Esophagus squamous epithelium (tissue), 5 donors: Measurements from ENCODE around the gene SUMO3. TPM values are rescaled to one million over a fixed set of nuclear protein-coding genes. Genes with fewer than 3 reads are reported as not detected.

ENCODE experiments used
- DNase-seq: peaks from one replicate; lab custom pipeline; 2025; lab: John Stamatoyannopoulos, UW
- H3K27ac ChIP-seq, 4 donors: fragments of 200-600 bp; sonication (generic); one replicate each; pipeline ENCODE4 v1.5.1; 2016 to 2019; ENCODE audit warnings: mild to moderate bottlenecking in 1 of 4
- H3K27me3 ChIP-seq, 4 donors: fragments of 200-600 bp; sonication (generic); 1 replicate in 3 of 4; 2 replicates in 1 of 4; pipeline versions ENCODE4 v1.5.1 to v1.6.0; 2017 to 2021; ENCODE audit warnings: antibody characterized with exemption in 1 of 4
- H3K36me3 ChIP-seq, 3 donors: fragments of 200-600 bp; sonication (generic); one replicate each; pipeline ENCODE4 v1.5.1; 2016 to 2019
- H3K4me1 ChIP-seq, 3 donors: fragments of 200-600 bp; sonication (generic); one replicate each; pipeline ENCODE4 v1.5.1; 2017 to 2019
- H3K4me3 ChIP-seq, 4 donors: fragments of 200-600 bp; sonication (generic); 1 replicate in 3 of 4; 2 replicates in 1 of 4; pipeline ENCODE4 v1.5.1; 2016 to 2019; ENCODE audit warnings: mild to moderate bottlenecking in 2 of 4, moderate library complexity in 1 of 4
- H3K9me3 ChIP-seq, 3 donors: fragments of 200-600 bp; sonication (generic); one replicate each; pipeline ENCODE4 v1.5.1; 2016 to 2019
- POLR2A ChIP-seq, 4 donors: fragments of 450-650 bp; IDR thresholded peaks; one replicate each; pipeline ENCODE4 v1.6.1; 2017; ENCODE audit warnings: antibody characterized with exemption in 4 of 4, mild to moderate bottlenecking in 4 of 4, moderate library complexity in 3 of 4
- WGBS, 2 donors: methylation state at CpG; one replicate each; pipeline ENCODE4 v1.1.5; 2018; 5-methylcytosine and 5-hydroxymethylcytosine counted together
- intact Hi-C: fragments of 100-400 bp; cut with DNase I; formaldehyde crosslinking; loops from one replicate; pipeline ENCODE4 v1.15.0; 2022
- total RNA-seq, 4 donors: library from RNA; depleted of rRNA; stranded (reverse); fragments of >200 nt; gene quantifications; one replicate each; pipeline ENCODE4 v1.1.0, GENCODE V29; 2016
- TF ChIP-seq, protein P1 (sequence below), 6 experiments: fragments of 450-650 bp in 4 of 6; fragments of 200-600 bp in 2 of 6; sonication (generic) in 2 of 6; IDR thresholded peaks; one replicate each; pipeline ENCODE4 v1.5.1; 2016 to 2019; ENCODE audit warnings: antibody characterized with exemption in 6 of 6, mild to moderate bottlenecking in 4 of 6, moderate library complexity in 4 of 6
- donor health status: DM: yes; HTN: yes; CAD: no.

SUMO3 gene
- total RNA-seq, 4 donors from 2014 or later = 22.9 to 55.0 (median 46.5) TPM

DNA sequence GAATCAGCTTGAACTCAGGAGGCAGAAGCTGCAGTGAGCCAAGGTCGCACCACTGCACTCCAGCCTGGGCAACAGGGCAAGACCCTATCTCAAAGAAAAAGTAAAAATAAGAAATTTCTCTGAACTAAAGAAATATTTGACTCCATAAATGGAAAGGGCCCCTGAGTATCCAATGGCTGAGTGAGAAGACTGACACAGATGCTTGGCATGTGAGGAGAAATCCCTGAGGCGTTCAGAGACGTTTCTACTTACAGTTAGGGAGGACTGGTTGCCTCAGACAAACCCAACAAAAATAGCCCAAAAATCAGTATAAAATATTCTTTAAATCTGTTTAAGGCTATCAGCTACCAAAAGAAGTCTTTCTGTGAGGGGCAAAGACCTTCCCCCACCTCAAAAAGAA is 3.0 kb upstream of the SUMO3 start:
- H3K36me3 ChIP-seq = no peaks in the 10 kb centered on the region
- no peak for DNase-seq
- intact Hi-C loops = no loop called here
- H3K27me3 ChIP-seq = no peaks in the 10 kb centered on the region
- 65 to 79% methylated on average over 3 of the region's 3 CpGs for WGBS, 2 donors
- H3K27ac ChIP-seq = no peak overlapping the region
- no peak overlapping the region for H3K4me3 ChIP-seq
- peaks cover 10 to 26% (median 20%) of the 10 kb centered on the region in 3 donors for H3K4me1 ChIP-seq
- peaks cover 0 to 39% (median 0%) of the 10 kb centered on the region in 3 donors for H3K9me3 ChIP-seq
- TF ChIP-seq, protein P1, sequence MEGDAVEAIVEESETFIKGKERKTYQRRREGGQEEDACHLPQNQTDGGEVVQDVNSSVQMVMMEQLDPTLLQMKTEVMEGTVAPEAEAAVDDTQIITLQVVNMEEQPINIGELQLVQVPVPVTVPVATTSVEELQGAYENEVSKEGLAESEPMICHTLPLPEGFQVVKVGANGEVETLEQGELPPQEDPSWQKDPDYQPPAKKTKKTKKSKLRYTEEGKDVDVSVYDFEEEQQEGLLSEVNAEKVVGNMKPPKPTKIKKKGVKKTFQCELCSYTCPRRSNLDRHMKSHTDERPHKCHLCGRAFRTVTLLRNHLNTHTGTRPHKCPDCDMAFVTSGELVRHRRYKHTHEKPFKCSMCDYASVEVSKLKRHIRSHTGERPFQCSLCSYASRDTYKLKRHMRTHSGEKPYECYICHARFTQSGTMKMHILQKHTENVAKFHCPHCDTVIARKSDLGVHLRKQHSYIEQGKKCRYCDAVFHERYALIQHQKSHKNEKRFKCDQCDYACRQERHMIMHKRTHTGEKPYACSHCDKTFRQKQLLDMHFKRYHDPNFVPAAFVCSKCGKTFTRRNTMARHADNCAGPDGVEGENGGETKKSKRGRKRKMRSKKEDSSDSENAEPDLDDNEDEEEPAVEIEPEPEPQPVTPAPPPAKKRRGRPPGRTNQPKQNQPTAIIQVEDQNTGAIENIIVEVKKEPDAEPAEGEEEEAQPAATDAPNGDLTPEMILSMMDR (IDR thresholded peaks at IDR 0.05) = no peak
- no peak for TF ChIP-seq POLR2A (IDR thresholded peaks at IDR 0.05)

DNA sequence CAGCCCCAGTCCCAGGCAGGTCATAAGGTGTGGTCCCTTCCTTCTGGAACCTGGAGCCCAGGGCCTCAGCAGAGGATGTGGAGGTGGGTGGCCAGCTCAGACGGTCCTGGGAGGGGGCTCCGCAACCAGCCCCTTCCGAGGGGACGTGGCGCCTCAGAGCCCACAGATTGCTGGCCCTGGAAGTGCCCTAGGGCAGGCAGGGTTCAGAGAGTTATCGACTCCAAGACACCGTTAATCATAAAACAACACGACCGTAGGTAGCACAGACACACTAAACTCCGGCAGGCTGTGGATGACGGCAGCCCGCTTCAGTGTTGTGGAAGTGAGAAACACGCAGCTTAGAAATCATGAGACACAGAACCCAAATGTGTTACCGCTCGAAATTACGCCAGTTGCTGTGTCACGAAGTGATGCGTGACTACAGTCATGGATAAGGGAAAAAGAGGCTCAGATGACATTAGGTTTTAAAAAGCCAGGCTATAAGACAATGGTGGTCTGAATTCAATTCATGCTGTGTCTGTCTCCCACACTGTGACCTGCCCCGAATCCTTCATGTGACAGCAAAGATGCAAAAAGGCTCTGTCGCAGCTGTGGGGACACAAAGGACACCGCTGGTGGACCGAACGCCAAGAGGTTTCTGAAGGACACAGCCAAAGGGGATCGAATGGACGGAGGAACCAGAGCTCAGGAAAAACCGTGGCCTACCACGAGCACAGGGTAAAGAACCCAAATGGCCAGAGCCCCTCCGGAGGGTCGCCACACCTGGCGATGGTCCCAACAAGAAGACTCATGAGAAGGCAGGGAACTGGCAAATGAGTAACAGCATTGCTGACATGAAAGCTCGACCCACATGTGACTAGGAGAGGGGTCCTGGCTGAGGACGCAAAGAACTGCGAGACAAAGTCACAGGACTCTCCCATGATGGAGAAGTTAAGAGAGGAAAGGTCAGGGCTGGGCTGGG is 1.7 kb upstream of the SUMO3 start:
- peaks cover 10 to 39% (median 20%) of the 10 kb centered on the region in 3 donors for H3K4me1 ChIP-seq
- no peaks in the 10 kb centered on the region for H3K36me3 ChIP-seq
- intact Hi-C loops = no loop called here
- H3K27ac ChIP-seq = no peak overlapping the region
- DNase-seq = no peak
- TF ChIP-seq, protein P1 (IDR thresholded peaks at IDR 0.05) = no peak
- no peak for TF ChIP-seq POLR2A (IDR thresholded peaks at IDR 0.05)
- H3K9me3 ChIP-seq = peaks cover 0 to 39% (median 0%) of the 10 kb centered on the region in 3 donors
- 93% methylated on average over 16 to 26 of the region's 33 CpGs for WGBS, 2 donors
- no peaks in the 10 kb centered on the region for H3K27me3 ChIP-seq
- H3K4me3 ChIP-seq = no peak overlapping the region

DNA sequence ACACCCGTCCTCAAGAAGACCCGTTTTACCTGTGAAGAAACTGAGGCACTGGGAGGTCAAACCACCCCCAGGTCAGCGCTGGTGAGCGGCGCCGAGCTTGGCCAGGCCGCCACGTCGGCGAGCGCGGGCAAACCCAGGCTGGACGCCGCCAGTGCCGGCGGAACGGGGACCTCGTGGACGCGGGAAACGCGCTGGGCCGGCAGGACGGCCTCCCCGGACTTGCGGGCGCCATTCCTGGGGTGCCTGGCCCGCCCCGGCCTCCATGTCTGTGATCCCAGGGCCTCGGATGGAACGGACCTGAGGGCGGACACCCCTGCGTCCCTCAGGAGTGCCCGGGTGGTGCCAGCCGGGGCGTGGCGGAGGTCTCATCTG is 764 bp upstream of the SUMO3 start:
- Histone ChIP-seq H3K27ac (peak overlapping the region; percentile 85 to 96 (median 92)), H3K27me3 (no peaks in the 10 kb centered on the region), H3K4me3 (peak overlapping the region; percentile 55 to 85 (median 80)), H3K4me1 (peaks cover 10 to 39% (median 20%) of the 10 kb centered on the region in 3 donors), H3K9me3 (peaks cover 0 to 39% (median 0%) of the 10 kb centered on the region in 3 donors), H3K36me3 (peaks cover 0 to 4% (median 0%) of the 10 kb centered on the region in 3 donors)
- WGBS, 2 donors = no CpG with 5 or more reads among the region's 37 CpGs
- TF ChIP-seq POLR2A (IDR thresholded peaks at IDR 0.05) = no peak
- TF ChIP-seq, protein P1 (IDR thresholded peaks at IDR 0.05) = no peak
- intact Hi-C loops = no loop called here
- no peak for DNase-seq

DNA sequence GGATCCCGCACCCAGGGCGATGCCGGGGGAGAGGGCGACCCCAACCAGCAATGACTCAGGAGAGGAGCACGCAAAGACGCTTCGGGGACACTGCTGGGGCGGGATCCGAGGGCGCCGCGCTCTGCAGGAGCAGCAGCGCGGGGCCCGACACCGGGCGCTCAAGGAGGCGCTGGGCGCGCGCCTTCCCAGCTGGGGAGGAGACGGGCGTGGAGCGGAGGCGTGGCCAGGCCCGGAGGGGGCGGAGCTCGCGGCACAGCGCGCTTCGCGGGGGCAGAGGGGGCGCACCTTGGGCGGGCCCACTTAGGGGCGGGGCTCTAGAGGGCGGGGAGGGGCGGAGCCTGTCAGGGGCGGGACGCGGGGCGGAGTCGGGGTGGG is 369 bp downstream of the SUMO3 start:
- WGBS, 2 donors = no CpG with 5 or more reads among the region's 43 CpGs
- peak overlapping the region; percentile 55 to 85 (median 80) for H3K4me3 ChIP-seq

More for the DNA sequence above, 369 bp downstream of the SUMO3 start:
- Histone ChIP-seq H3K27ac (peak overlapping the region; percentile 85 to 96 (median 92)), H3K9me3 (peaks cover 0 to 29% (median 0%) of the 10 kb centered on the region in 3 donors), H3K36me3 (peaks cover 0 to 15% (median 0%) of the 10 kb centered on the region in 3 donors), H3K27me3 (no peaks in the 10 kb centered on the region), H3K4me1 (peaks cover 16 to 45% (median 20%) of the 10 kb centered on the region in 3 donors)
- TF ChIP-seq POLR2A (IDR thresholded peaks at IDR 0.05) = no peak
- TF ChIP-seq, protein P1 (IDR thresholded peaks at IDR 0.05) = no peak
- intact Hi-C loops = no loop called here
- peak; percentile 48 for DNase-seq
